ENCODE measurements around the gene UBE2G2. TPM values are rescaled to one million over a fixed set of nuclear protein-coding genes. Genes with fewer than 3 reads are reported as not detected.

UBE2G2 gene
- total RNA-seq, 1 experiment from 2014 or later = 159 TPM

DNA sequence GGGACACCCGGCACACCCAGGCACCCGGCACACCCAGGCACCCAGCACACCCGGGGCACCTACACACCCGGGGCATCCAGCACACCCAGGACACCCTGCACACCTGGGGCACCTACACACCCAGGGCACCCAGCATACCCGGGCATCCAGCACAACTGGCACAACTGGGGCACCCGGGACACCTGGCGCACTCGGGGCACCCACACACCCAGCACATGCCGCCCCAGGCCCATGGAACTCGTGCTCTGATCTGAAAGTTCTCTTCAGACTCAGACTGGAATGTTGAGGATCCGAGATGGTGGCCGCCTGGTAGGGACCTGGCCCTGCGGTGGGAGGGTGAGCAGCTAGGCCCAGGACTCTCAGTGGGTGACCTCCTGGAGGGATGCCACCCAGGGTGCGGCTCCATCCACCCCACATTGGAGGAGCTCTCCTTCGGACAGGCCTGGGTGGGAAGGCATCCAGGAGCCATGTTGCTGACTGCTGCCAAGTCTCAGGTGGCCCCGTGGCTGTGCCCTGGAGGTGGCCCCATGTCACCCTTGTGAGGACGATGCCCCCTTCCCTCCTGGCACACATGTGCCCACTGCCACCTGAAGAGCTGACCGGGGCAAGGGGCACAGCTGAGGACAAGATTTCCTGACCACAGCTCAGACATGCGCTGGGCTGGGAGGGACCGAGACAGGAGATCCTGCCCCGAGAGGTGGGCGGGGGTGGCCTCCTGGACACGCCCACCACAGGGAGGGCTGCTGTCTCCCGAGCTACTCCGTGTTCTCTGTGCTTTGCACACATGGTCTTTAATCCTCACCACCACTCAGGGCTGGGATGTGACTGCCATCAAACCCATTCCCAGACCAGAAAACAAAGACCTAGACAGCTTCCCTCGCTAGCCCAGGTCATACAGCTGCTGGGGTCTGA, 37.0 kb downstream of the UBE2G2 start:
- Histone ChIP-seq H3K4me3 (ENCODE audit: low read length) (no peak overlapping the region), H3K9me2 (replicated peaks; ENCODE audit: low read length) (no peaks in the 10 kb centered on the region), H3K36me3 (ENCODE audit: low read depth, low read length) (peaks cover 3% of the 10 kb centered on the region; the same call in 1 of the 2 replicates), H3K9ac (ENCODE audit: low read length) (no peak overlapping the region), H3K9me3 (ENCODE audit: low read length) (no peaks in the 10 kb centered on the region), H4K20me1 (ENCODE audit: low read length) (no peaks in the 10 kb centered on the region), H3K4me1 (ENCODE audit: insufficient read depth, low read length) (peaks cover 30% of the 10 kb centered on the region), H3K4me2 (ENCODE audit: low read length) (peak overlapping the region; percentile 75), H3K27ac (ENCODE audit: low read length) (peak overlapping the region; percentile 56), H3F3A (ENCODE audit: low read length, unreplicated experiment) (peaks cover 8% of the 10 kb centered on the region), H2AFZ (ENCODE audit: low read length) (0 out of 2 replicates have a peak overlapping the region, but pooled peaks have one; percentile 4), H3K27me3 (ENCODE audit: low read length) (no peaks in the 10 kb centered on the region), H3K79me2 (ENCODE audit: low read length) (no peaks in the 10 kb centered on the region)
- DNase-seq = peak; percentile 15
- TF ChIP-seq, protein P1, sequence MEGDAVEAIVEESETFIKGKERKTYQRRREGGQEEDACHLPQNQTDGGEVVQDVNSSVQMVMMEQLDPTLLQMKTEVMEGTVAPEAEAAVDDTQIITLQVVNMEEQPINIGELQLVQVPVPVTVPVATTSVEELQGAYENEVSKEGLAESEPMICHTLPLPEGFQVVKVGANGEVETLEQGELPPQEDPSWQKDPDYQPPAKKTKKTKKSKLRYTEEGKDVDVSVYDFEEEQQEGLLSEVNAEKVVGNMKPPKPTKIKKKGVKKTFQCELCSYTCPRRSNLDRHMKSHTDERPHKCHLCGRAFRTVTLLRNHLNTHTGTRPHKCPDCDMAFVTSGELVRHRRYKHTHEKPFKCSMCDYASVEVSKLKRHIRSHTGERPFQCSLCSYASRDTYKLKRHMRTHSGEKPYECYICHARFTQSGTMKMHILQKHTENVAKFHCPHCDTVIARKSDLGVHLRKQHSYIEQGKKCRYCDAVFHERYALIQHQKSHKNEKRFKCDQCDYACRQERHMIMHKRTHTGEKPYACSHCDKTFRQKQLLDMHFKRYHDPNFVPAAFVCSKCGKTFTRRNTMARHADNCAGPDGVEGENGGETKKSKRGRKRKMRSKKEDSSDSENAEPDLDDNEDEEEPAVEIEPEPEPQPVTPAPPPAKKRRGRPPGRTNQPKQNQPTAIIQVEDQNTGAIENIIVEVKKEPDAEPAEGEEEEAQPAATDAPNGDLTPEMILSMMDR (conservative IDR thresholded peaks at IDR 0.05; ENCODE audit: low read depth, low read length) = no peak
- TF ChIP-seq EZH2 (IDR thresholded peaks at IDR 0.05; ENCODE audit: low read length, unreplicated experiment) (no peak), EZH2phosphoT487 (IDR thresholded peaks at IDR 0.05; ENCODE audit: borderline replicate concordance, low read length) (no peak)
- POLR2A ChIA-PET (ENCODE audit: unreplicated experiment) = interaction anchor here (0.6 kb wide), 3 partner anchors 36 to 326 kb away, joined by 4 read pairs; no protein-coding TSS in a partner anchor
- peak; percentile 39 for ATAC-seq
- no TSS peak for BruUV-seq (replicated peaks)
- CTCF ChIA-PET = no interaction called here
- intact Hi-C loops (cut with micrococcal nuclease) = no loop called here

DNA sequence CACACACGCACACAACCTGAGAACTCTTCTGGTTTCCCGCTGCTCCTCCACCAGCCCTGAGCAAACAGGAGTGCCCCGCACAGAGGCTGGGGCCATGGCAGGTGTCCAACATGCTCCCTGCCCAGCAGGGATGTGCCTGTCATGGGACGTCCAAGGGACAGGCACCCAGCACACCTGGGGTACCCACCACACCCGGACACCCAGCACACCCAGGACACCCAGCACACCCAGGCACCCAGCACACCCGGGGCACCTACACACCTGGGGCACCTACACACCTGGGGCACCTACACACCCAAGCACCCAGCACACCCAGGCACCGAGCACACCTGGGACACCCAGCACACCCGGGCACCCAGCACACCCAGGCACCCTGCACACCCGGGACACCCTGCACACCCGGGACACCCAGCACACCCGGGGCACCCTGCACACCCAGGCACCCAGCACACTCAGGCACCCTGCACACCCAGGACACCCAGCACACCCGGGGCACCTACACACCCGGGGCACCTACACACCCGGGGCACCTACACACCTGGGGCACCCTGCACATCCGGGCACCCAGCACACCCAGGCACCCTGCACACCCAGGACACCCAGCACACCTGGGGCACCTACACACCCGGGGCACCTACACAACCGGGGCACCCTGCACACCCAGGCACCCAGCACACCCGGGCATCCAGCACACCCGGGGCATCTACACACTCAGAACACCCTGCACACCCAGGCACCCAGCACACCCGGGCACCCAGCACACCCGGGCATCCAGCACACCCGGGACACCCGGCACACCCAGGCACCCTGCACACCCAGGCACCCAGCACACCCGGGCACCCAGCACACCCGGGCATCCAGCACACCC, 37.9 kb downstream of the UBE2G2 start:
- Histone ChIP-seq H3K36me3 (ENCODE audit: low read depth, low read length) (0 out of 2 replicates have a peak, but pooled peaks cover 2% of the 10 kb centered on the region), H3K9me3 (ENCODE audit: low read length) (no peaks in the 10 kb centered on the region), H3K27ac (ENCODE audit: low read length) (no peak overlapping the region), H3K4me2 (ENCODE audit: low read length) (no peak overlapping the region), H3K9ac (ENCODE audit: low read length) (no peak overlapping the region), H3K27me3 (ENCODE audit: low read length) (no peaks in the 10 kb centered on the region), H3K9me2 (replicated peaks; ENCODE audit: low read length) (no peaks in the 10 kb centered on the region), H3K4me3 (ENCODE audit: low read length) (no peak overlapping the region), H3K4me1 (ENCODE audit: insufficient read depth, low read length) (peaks cover 30% of the 10 kb centered on the region), H2AFZ (ENCODE audit: low read length) (no peak overlapping the region), H4K20me1 (ENCODE audit: low read length) (no peaks in the 10 kb centered on the region), H3K79me2 (ENCODE audit: low read length) (no peaks in the 10 kb centered on the region), H3F3A (ENCODE audit: low read length, unreplicated experiment) (peaks cover 8% of the 10 kb centered on the region)
- ATAC-seq (no peak), DNase-seq (peak; percentile 17)
- POLR2A ChIA-PET (ENCODE audit: unreplicated experiment) = no interaction called here
- BruUV-seq (replicated peaks) = no TSS peak
- intact Hi-C loops (cut with micrococcal nuclease) = no loop called here
- CTCF ChIA-PET = interaction anchor here (0.5 kb wide), 1 partner anchor 21 kb away, joined by 3 read pairs; no protein-coding TSS in a partner anchor
- TF ChIP-seq EZH2 (IDR thresholded peaks at IDR 0.05; ENCODE audit: low read length, unreplicated experiment) = no peak
- TF ChIP-seq, protein P1 (conservative IDR thresholded peaks at IDR 0.05; ENCODE audit: low read depth, low read length) = no peak
- TF ChIP-seq EZH2phosphoT487 (IDR thresholded peaks at IDR 0.05; ENCODE audit: borderline replicate concordance, low read length) = no peak
